Measurements from ENCODE around the gene BCAN.
A peak's percentile ranks its signal among the peaks of the same experiment; 100 is the strongest.

BCAN gene

DNA sequence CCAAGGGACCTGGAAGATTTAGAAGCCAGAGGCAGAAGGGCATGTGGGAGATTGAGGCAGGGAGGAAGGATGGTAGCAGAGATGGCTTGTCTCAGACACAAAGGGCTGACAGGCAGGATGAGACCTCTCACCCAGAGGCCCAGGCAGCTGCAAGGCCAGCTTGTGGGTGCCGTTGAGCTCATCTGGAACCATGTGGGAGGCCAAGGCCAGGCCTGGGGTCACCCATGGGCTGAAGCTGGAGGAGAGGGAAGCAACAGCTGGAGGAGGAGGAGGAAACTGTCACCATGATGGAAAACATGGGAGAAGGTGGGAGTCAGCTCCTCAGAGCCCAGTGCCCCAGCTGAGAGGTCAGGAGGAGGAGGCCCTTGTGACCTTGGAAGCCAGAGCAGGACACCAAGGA is 57.1 kb downstream of the BCAN start:
- Histone ChIP-seq H3K79me1 (replicated peaks; ENCODE audit: low read length, poor library complexity, severe bottlenecking) (no peaks in the 10 kb centered on the region), H3K4me1 (ENCODE audit: control insufficient read depth, insufficient read depth, low read depth, low read length) (peaks cover 19% of the 10 kb centered on the region), H3K18ac (ENCODE audit: low read depth in 1 of 2, low read length in 2 of 2) (no peak overlapping the region), H3K23ac (ENCODE audit: low read length in 2 of 2) (no peak overlapping the region), H2BK120ac (ENCODE audit: low read depth, low read length) (no peak overlapping the region), H3K36me3 (ENCODE audit: control insufficient read depth in 1 of 2, insufficient read depth in 2 of 2, low read depth in 1 of 2, low read length in 2 of 2) (peaks cover 18 to 42% of the 10 kb centered on the region in 2 experiments), H3K27ac (ENCODE audit: low read length, poor library complexity, severe bottlenecking) (no peak overlapping the region), H3K27me3 (ENCODE audit: control insufficient read depth in 1 of 2, insufficient read depth in 1 of 2, low read length in 2 of 2) (peaks cover 0 to 18% of the 10 kb centered on the region in 2 experiments), H2BK15ac (ENCODE audit: low read depth, poor library complexity, severe bottlenecking) (no peak overlapping the region), H3K4me3 (ENCODE audit: insufficient read depth in 1 of 2, low read depth in 1 of 2, low read length in 2 of 2) (no peak overlapping the region), H4K8ac (ENCODE audit: low read length) (no peak overlapping the region), H2AK5ac (ENCODE audit: low read length, severe bottlenecking) (no peak overlapping the region), H3K4me2 (ENCODE audit: low read length, poor library complexity, severe bottlenecking) (no peak overlapping the region), H2AFZ (ENCODE audit: low read depth, low read length) (no peak overlapping the region), H3K14ac (ENCODE audit: low read length in 2 of 2) (peak overlapping the region in 1 of 2 experiments; percentile 8), H3K4ac (ENCODE audit: low read depth in 1 of 2, low read length in 2 of 2) (no peak overlapping the region), H3K9me3 (ENCODE audit: control insufficient read depth, low read length) (no peaks in the 10 kb centered on the region), H3K9ac (ENCODE audit: low read length) (no peak overlapping the region), H4K91ac (ENCODE audit: low read length) (no peak overlapping the region), H2BK5ac (ENCODE audit: low read depth, low read length, poor library complexity, severe bottlenecking) (no peak overlapping the region), H2BK12ac (ENCODE audit: low read length in 2 of 2) (no peak overlapping the region)
- DNase-seq: no peak
- WGBS: 33% methylated on average over 1 of the region's 1 CpG

DNA sequence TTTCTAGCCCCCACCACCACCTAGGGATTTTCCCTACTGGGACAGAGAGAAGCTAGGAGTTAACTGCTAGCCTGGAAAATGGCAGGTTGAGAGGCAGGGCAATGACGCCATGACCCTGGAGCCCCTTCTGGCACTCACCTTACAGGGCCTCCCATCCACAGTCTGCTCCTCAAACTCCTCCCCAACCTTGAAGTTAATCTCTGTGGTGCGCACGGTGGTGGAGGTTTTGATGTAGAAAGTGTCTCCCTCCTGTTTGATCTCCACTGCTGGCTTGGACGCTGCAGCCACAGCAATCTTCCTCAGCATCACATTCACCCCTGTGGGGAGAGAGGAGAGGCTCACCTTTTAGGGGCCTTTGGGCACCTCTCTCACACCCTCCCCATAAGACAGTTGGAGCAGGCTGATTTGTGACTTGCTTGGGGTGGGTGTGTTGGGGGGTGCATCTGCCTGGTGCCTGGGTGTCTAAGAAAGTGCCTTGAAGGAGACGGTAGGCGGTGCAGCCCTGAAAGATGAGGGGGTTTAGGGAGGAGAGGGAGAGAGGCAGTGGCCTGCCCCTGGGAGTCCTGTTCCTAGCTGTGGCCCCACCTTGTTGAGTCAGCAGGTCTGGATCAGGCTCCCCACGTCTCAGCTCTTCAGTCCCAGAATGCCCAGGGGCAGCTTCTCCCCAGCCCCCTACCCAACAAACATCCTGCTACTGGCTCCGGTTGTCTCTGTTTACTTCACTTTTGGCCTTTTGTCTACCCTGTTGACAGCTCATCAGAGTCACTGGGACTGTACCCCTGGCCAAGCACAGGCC is 59.0 kb downstream of the BCAN start:
- Histone ChIP-seq H3K27me3 (ENCODE audit: control insufficient read depth in 1 of 2, insufficient read depth in 1 of 2, low read length in 2 of 2) (peaks cover 0 to 34% of the 10 kb centered on the region in 2 experiments), H3K9me3 (ENCODE audit: control insufficient read depth, low read length) (no peaks in the 10 kb centered on the region), H3K4me2 (ENCODE audit: low read length, poor library complexity, severe bottlenecking) (no peak overlapping the region), H3K27ac (ENCODE audit: low read length, poor library complexity, severe bottlenecking) (no peak overlapping the region), H3K14ac (ENCODE audit: low read length in 2 of 2) (no peak overlapping the region), H3K4ac (ENCODE audit: low read depth in 1 of 2, low read length in 2 of 2) (no peak overlapping the region), H2BK5ac (ENCODE audit: low read depth, low read length, poor library complexity, severe bottlenecking) (no peak overlapping the region), H4K8ac (ENCODE audit: low read length) (no peak overlapping the region), H4K91ac (ENCODE audit: low read length) (no peak overlapping the region), H2AFZ (ENCODE audit: low read depth, low read length) (no peak overlapping the region), H2BK12ac (ENCODE audit: low read length in 2 of 2) (no peak overlapping the region), H3K36me3 (ENCODE audit: control insufficient read depth in 1 of 2, insufficient read depth in 2 of 2, low read depth in 1 of 2, low read length in 2 of 2) (peaks cover 18 to 42% of the 10 kb centered on the region in 2 experiments), H3K23ac (ENCODE audit: low read length in 2 of 2) (no peak overlapping the region), H3K18ac (ENCODE audit: low read depth in 1 of 2, low read length in 2 of 2) (peak overlapping the region in 1 of 2 experiments; percentile 5), H2BK120ac (ENCODE audit: low read depth, low read length) (no peak overlapping the region), H3K9ac (ENCODE audit: low read length) (peak overlapping the region; percentile 27), H2AK5ac (ENCODE audit: low read length, severe bottlenecking) (no peak overlapping the region), H3K79me1 (replicated peaks; ENCODE audit: low read length, poor library complexity, severe bottlenecking) (no peaks in the 10 kb centered on the region), H3K4me1 (ENCODE audit: control insufficient read depth, insufficient read depth, low read depth, low read length) (peaks cover 35% of the 10 kb centered on the region), H2BK15ac (ENCODE audit: low read depth, poor library complexity, severe bottlenecking) (no peak overlapping the region), H3K4me3 (ENCODE audit: insufficient read depth in 1 of 2, low read depth in 1 of 2, low read length in 2 of 2) (peak overlapping the region in 1 of 2 experiments; percentile 19)
- no peak for DNase-seq
- 10% methylated on average over 2 of the region's 8 CpGs for WGBS

DNA sequence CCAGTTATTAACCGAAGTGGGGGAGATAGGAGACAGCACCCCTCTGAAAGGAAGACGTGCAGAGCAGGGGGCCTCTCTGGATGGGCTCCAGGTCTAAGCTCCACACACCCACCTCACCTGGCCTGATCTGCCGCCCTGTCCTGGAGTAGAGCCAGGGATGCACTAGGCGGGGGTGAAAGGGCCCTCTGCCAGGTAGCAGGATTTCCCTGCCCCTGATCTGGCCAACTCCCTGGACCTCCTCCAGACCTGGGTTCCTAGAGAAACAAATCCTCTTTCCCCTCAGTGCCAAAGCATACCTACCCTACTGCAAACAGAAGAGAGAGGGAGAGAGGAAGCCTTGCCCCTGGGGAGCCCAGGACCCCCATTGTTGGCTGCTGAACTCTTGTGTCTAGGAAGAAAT is 61.4 kb downstream of the BCAN start:
- no peak overlapping the region for H2AK5ac ChIP-seq (ENCODE audit: low read length, severe bottlenecking)
- WGBS: 100% methylated on average over 2 of the region's 4 CpGs
- H2AFZ ChIP-seq (ENCODE audit: low read depth, low read length): no peak overlapping the region
- H3K4me1 ChIP-seq (ENCODE audit: control insufficient read depth, insufficient read depth, low read depth, low read length): peaks cover 52% of the 10 kb centered on the region
- H2BK15ac ChIP-seq (ENCODE audit: low read depth, poor library complexity, severe bottlenecking): no peak overlapping the region
- H3K4me3 ChIP-seq (ENCODE audit: insufficient read depth in 1 of 2, low read depth in 1 of 2, low read length in 2 of 2): peak overlapping the region in 1 of 2 experiments; percentile 85
- no peak overlapping the region for H2BK120ac ChIP-seq (ENCODE audit: low read depth, low read length)
- no peak overlapping the region for H3K23ac ChIP-seq (ENCODE audit: low read length in 2 of 2)
- no peak overlapping the region for H4K91ac ChIP-seq (ENCODE audit: low read length)
- H3K79me1 ChIP-seq (replicated peaks; ENCODE audit: low read length, poor library complexity, severe bottlenecking): no peaks in the 10 kb centered on the region
- H3K9me3 ChIP-seq (ENCODE audit: control insufficient read depth, low read length): no peaks in the 10 kb centered on the region
- H3K36me3 ChIP-seq (ENCODE audit: control insufficient read depth in 1 of 2, insufficient read depth in 2 of 2, low read depth in 1 of 2, low read length in 2 of 2): peaks cover 18 to 36% of the 10 kb centered on the region in 2 experiments
- no peak overlapping the region for H2BK5ac ChIP-seq (ENCODE audit: low read depth, low read length, poor library complexity, severe bottlenecking)
- H3K9ac ChIP-seq (ENCODE audit: low read length): peak overlapping the region; percentile 89
- no peak overlapping the region for H3K14ac ChIP-seq (ENCODE audit: low read length in 2 of 2)
- no peak overlapping the region for H3K27ac ChIP-seq (ENCODE audit: low read length, poor library complexity, severe bottlenecking)
- peaks cover 0 to 34% of the 10 kb centered on the region in 2 experiments for H3K27me3 ChIP-seq (ENCODE audit: control insufficient read depth in 1 of 2, insufficient read depth in 1 of 2, low read length in 2 of 2)
- no peak overlapping the region for H2BK12ac ChIP-seq (ENCODE audit: low read length in 2 of 2)
- no peak overlapping the region for H4K8ac ChIP-seq (ENCODE audit: low read length)
- no peak for DNase-seq
- H3K18ac ChIP-seq (ENCODE audit: low read depth in 1 of 2, low read length in 2 of 2): no peak overlapping the region
- H3K4ac ChIP-seq (ENCODE audit: low read depth in 1 of 2, low read length in 2 of 2): no peak overlapping the region
- no peak overlapping the region for H3K4me2 ChIP-seq (ENCODE audit: low read length, poor library complexity, severe bottlenecking)

DNA sequence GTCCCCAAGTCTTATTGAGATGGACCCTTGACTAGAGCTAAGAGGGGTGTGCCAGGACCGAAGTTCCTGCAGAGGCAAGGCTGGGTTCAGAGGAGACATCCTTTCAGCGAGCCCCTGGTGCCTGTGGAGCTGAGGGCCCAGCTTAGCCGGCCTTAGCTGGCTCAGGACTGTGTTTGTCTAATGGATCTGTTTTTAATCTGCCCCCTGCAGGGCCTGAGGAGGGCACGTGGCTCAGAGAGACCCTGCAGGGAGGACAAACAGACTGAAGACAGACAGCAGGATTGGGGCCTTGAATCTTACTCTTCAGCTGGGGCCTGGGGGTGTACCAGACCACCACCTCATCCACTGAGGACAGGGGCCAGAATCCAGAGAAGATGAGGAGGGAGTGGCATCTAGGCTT is 61.8 kb downstream of the BCAN start:
- Histone ChIP-seq H2BK5ac (ENCODE audit: low read depth, low read length, poor library complexity, severe bottlenecking) (no peak overlapping the region), H3K4me2 (ENCODE audit: low read length, poor library complexity, severe bottlenecking) (peak overlapping the region; percentile 13), H4K91ac (ENCODE audit: low read length) (no peak overlapping the region), H3K79me1 (replicated peaks; ENCODE audit: low read length, poor library complexity, severe bottlenecking) (no peaks in the 10 kb centered on the region), H3K4ac (ENCODE audit: low read depth in 1 of 2, low read length in 2 of 2) (no peak overlapping the region), H2BK12ac (ENCODE audit: low read length in 2 of 2) (no peak overlapping the region), H2AFZ (ENCODE audit: low read depth, low read length) (no peak overlapping the region), H3K14ac (ENCODE audit: low read length in 2 of 2) (no peak overlapping the region), H3K18ac (ENCODE audit: low read depth in 1 of 2, low read length in 2 of 2) (no peak overlapping the region), H3K9ac (ENCODE audit: low read length) (peak overlapping the region; percentile 89), H2AK5ac (ENCODE audit: low read length, severe bottlenecking) (no peak overlapping the region), H3K23ac (ENCODE audit: low read length in 2 of 2) (no peak overlapping the region), H3K27me3 (ENCODE audit: control insufficient read depth in 1 of 2, insufficient read depth in 1 of 2, low read length in 2 of 2) (peaks cover 0 to 34% of the 10 kb centered on the region in 2 experiments), H3K36me3 (ENCODE audit: control insufficient read depth in 1 of 2, insufficient read depth in 2 of 2, low read depth in 1 of 2, low read length in 2 of 2) (peaks cover 18 to 32% of the 10 kb centered on the region in 2 experiments), H3K4me1 (ENCODE audit: control insufficient read depth, insufficient read depth, low read depth, low read length) (peaks cover 52% of the 10 kb centered on the region), H4K8ac (ENCODE audit: low read length) (no peak overlapping the region), H2BK15ac (ENCODE audit: low read depth, poor library complexity, severe bottlenecking) (no peak overlapping the region), H3K4me3 (ENCODE audit: insufficient read depth in 1 of 2, low read depth in 1 of 2, low read length in 2 of 2) (peak overlapping the region in 1 of 2 experiments; percentile 85), H2BK120ac (ENCODE audit: low read depth, low read length) (no peak overlapping the region), H3K9me3 (ENCODE audit: control insufficient read depth, low read length) (no peaks in the 10 kb centered on the region), H3K27ac (ENCODE audit: low read length, poor library complexity, severe bottlenecking) (no peak overlapping the region)
- no peak for DNase-seq
- WGBS: 35% methylated on average over 4 of the region's 4 CpGs
